GM19023 (cell line): ENCODE results near the gene DBT.
"Not testable (repeated sequence)": the region's sequence is repeated elsewhere in the genome, so short reads cannot be mapped to it uniquely, and the experiment has no call there.

Experiments used
- ATAC-seq: cut with Tn5 transposase; IDR thresholded peaks from one replicate; pipeline ENCODE4 v1.9.1; 2021; ENCODE audit warnings: mild to moderate bottlenecking, moderate library complexity; ENCODE audit not compliant: unreplicated experiment

DBT gene

DNA sequence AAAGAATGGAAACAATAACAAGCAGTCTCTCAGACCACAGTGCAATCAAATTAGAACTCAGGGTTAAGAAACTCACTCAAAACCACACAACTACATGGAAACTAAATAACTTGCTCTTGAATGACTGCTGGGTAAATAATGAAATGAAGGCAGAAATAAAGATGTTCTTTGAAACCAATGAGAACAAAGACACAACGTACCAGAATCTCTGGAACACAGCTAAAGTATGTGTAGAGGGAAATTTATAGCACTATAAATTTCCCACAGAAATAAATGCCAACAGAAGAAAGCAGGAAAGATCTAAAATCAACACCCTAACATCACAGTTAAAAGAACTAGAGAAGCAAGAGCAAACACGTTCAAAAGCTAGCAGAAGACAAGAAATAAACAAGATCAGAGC, 46.9 kb downstream of the DBT start:
- ATAC-seq = not testable (repeated sequence)

DNA sequence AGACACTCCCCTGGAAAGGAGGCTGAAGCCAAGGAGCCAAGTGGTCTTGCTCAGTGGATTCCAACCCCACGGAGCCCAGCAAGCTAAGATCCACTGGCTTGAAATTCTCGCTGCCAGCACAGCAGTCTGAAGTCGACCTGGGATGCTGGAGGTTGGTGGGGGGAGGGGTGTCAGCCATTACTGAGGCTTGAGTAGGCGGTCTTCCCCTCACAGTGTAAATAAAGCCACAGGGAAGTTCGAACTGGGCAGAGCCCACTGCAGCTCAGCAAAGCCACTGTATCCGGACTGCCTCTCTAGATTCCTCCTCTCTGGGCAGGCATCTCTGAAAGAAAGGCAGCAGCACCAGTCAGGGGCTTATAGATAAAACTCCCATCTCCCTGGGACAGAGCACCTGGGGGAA, 49.6 kb downstream of the DBT start:
- ATAC-seq = not testable (repeated sequence)

DNA sequence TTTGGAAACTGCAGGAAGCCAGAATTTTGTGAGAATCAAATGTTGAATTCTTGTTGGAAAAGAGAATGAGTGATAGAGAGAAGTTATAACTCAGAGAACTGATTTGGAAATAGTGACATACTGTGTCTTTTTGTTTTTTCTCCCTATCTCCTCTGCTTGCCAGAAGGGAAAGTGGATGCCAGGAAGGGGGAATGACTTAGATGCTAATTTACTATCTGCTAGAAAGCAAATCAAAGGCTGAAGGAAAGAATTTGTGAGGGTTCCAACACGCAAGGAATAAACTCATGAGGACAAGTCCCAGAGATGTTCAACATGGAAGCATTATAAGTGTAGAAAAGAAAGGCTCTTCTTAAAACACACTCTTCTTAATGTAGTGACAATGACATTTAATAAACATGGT, 51.0 kb downstream of the DBT start:
- no peak for ATAC-seq

DNA sequence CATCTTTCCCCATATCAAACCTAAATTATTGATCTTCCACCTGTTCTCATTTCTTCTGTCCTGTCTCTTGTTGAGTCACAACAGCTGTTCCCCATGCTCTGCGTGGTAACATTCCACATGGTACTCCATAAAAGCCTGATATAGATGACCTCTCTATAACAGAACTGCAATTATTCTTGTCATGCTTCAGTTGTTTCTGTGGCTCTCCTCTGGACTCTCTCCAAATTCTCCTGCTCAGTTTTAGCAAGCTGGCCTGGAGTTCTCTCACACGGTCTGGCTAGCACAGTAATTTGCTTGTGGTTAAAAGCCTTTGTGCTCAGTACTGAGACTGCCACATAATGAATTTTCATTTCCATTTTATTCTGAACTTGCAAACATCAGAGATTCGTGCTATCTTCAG, 61.0 kb downstream of the DBT start:
- peak; percentile 51 for ATAC-seq

DNA sequence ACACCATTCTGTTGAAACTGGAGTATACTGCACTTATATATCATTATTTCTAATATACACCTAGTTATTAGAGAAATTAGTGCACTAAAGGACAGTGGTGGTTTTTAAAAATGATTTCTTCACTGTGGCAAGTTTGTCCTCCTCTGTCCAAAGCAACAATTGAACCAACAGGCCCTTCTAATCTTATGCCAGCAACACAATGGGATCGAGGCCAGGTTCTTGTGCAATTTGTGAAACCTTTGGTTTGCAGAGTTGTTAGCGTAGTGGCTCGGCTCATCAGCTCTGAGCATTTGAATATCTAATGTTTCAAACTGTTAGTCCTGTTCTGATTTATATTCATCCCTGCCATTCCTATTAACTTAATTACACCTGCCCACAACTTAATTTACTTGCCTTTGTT, 61.7 kb downstream of the DBT start:
- ATAC-seq = no peak

DNA sequence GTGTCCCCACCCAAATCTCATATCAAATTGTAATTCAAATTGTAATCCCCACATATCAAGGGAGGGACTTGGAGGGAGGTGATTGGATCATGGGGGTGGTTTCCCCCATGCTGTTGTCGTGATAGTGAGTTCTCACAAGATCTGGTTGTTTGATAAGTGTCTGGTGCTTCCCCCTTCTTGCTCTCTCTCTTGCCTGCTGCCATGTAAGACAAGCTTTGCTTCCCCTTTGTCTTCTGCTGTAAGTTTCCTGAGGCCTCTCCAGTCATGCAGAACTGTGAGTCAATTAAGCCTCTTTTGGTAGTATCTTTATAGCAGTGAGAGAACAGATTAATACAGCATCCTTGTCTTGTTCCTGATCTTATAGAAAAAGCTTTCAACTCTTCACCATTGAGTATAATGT, 65.1 kb downstream of the DBT start:
- no peak for ATAC-seq

DNA sequence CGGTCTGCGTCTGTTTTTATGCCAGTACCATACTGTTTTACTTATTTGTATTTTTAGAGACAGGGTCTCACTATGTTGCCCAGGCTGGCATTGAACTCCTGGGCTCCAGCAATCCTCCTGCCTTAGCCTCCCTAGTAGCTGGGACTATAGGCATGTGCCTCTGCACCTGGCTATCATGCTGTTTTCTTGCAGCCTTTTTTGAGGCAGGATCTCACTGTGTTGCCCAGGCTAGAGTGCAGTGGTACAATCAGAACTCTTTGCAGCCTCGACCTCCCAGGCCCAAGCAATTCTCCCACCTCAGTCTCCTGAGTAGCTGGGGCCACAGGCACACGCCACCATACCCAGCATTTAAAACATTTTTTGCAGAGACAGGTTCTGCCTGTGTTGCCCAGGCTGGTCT, 66.3 kb downstream of the DBT start:
- no peak for ATAC-seq

DNA sequence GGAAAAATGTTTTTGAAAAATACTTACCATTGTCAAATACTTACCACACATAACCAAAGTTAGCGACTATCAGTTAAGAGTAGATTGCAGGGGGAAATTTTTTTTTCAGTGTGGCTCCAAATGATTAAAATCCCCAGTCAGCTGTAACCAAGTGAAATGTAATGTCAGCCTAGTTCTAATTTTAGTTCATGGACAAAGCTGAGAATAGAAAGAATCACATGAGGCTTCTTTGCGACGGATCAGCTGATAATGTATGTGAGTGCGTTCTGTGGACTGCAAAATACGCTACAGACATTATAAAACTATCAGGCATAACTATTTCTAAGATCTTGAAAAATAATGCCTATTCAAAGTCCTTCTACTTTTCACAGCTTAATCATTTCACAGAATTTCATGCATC, 71.5 kb downstream of the DBT start, which contains the start of gene LRRC39:
Gene LRRC39 (minus strand): TSS at position 166 of the 400 bp plus-strand sequence. CDS start 9,740 bp downstream, outside the sequence.
- no peak for ATAC-seq

DNA sequence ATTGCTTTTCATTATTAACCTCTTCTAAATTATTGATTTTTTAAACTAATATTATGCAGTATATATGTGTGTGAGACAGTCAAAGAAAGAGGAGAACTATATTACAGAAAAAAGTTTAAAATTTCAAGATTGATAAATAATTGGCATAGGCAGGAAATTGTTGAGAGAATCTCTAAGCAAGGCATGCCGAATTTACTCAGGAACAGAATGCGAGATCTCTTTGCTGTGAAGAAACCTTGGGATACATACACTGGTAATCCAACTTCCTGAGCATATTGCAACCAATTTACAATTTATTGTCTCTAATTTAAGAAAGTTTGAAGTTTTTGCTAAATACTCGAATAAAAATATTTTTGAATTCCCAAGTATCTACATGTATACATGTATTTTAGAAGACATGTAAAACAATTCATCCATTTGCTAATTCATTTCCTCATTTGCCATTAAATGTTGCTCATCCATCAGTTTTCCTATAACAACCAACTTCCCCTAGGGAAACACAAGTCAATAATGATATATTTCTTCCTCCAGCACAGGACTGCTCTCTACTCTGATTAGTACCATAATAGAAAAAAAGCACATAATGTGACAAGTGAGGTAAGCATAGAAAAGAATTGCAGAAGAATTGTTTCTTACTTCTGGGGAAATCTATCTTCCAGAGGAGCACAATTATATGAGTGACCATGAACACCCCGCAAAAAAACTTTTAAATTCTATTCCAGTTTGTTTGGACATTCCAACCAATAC, 72.2 kb downstream of the DBT start:
- no peak for ATAC-seq

DNA sequence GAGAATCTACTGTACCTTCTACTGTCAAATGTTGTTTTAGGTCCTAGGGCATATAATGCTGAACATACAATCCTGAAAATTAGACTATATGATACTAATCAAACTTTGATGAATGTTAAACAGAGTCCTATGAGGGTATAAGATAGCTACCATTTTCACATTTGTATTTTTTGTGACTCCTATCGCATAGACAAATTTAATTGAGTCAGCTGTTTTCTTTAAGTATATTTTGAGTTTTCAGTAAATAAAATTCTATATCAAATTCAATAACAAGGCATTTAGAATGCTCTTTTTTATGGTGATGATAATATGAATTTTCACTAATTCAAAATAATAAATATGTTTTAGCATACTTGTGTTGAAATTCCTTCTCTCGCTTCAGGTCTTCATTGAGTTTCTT, 81.6 kb downstream of the DBT start:
- no peak for ATAC-seq

DNA sequence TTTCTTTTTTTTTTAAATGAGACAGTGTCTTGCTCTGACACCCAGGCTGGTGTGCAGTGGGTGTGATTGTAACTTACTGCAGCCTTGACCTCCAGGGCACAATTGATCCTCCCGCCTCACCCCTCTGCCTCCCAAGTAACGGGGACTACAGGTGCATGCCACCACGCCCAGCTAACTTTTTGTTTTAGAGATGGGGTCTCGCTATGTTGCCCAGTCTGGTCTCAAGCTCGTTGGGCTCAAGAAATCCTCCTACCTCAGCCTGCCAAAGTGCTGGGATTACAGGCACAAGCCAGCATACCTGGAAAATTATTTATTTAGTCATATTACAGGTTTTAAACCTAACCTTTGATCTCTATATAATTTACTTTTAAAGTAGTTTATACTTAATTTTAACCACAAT, 84.9 kb downstream of the DBT start:
- ATAC-seq = no peak

DNA sequence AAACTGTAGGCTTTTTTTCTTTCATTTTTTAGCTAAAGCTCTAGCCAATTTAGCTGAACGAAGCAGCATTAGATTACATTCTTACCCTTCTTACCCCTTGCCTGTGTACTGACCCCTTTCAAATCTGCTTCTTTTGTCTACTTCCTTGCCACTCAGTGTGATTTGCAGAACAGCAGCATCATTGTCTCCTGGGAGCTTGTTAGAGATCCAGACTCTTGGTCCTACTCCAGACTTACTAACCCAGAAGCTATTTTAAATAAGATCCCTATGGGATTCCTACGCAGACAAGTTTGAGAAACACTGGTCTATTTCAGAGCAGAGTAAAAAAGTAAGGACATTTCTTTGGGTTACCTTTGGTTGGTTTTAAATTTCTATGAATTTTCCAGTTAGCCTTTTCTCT, 85.4 kb downstream of the DBT start:
- ATAC-seq = no peak

DNA sequence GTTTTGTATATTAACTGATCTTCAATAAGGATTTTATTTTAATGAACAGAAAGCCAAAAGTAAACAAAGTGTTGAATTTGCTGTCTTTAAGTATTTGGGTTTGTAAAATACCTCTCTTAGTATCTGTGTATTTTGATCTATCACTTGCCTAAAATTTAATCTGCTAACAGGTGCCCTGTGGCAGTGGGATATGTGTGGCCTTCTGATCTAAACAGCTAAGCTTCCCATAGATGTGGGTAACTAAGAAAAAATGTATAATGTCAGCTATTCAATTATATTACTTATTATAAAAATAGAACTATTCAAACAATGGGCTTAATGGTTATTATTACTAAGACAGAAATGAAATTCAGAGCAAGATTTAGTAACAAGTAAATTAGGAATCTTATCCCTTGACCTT, 86.8 kb downstream of the DBT start:
- ATAC-seq = no peak

DNA sequence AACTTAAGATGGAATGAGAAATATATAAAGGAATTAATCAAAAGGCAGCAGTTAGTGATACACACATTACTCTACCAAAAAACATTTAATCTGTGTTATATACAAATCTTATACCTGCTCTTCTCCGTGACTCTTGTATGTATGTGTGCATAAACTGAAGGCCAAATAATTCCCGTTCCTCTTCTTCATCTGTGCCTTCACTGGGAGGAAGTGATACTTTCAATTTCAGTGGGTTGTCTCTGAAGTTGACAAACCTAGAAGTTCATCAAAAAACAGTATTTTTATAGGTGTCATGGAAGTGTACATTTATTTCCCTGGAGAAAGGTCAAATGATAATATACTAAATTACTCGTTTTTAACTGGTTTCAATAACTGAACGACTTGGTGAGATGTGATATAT, 97.4 kb downstream of the DBT start:
- ATAC-seq = no peak

DNA sequence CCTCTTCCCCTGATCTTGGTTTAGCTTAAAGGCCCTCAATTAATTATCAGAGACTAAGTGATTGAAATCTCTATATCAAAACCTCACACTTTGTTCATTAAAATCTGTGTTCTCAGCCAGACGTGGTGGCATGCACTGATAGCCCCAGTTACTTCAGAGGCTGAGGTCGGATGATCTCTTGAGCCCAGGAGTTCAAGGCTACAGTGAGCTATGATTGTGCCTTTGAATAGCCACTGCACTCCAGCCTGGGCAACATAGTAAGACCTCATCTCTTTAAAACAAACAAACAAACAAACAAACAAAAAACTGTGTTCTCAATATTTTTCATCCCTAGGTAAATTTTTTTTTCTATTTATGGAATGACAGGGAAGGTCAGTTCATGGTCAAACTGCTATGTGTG, 98.0 kb downstream of the DBT start:
- no peak for ATAC-seq

DNA sequence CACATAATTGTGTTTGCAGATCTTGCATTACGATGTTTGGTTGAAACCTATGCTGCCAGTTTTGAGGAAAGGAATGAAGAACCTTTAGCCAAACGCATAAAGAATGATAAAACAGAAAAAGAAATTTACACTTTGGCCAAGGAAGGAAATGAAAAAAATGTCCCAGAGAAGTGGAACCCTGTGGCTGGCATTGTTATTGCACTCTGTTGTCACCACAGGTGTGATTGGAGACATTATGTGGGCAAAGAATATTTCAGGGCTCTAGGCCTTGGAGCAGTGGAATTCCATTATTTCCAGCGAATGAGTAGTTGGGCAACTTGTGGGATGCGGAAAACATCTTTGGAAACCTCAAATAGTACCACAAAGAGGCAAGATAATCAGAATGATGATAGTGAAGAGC, 101.8 kb downstream of the DBT start:
- no peak for ATAC-seq

DNA sequence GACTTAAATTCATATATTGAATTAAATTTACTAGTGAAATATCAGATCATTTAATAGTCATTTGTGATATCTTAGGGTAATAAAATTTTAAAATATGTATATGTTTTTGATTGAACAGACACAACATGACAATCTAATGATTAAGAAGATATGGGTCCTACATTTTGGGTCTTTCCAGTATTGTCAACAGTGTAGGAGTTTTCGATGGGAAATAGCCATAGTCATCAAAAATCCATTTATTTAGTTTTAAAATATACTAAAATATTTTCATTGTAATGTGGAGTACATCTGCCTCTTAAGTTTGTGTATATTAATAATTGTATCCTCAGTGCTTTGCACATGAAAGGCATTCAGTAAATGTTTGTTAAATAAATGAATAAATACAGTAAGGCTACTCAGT, 102.7 kb downstream of the DBT start:
- ATAC-seq = no peak

DNA sequence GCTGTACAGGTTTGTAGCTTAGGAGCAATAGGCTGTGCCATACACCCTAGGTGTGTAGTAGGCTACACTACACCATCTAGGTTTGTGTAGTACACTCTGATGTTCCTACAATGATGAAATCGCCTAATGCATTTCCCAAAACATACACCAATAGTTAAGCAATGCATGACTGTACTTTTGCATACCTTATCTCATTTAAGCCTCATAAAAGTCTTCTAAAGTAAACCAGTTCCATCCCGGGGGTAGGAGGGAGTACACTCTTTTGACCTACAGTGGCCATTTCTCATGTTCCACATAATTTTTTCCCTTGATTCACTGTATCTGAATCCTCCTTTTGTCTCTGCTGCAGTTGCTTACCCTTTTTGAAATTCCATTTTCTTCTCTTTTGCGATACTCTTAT, 104.5 kb downstream of the DBT start:
- no peak for ATAC-seq

DNA sequence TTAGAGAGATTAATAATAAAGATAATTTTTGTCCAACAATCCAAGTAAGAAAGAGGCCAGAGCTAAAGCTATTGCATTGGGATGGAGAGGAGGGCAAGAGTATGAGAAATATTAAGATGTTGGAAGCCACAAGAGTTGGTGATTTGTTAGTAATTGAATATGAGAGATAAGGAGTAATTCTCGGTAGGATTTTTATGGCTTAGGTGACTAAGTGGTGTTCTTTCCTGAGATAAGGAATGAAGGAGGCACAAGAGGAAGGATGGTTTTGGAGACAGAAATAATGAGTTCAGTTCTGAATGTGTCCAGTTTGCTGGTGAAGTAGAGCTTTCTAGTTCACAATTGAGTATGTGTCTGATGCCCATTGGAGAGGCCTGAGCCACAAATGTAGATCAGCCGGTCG, 107.3 kb downstream of the DBT start:
- ATAC-seq = no peak

DNA sequence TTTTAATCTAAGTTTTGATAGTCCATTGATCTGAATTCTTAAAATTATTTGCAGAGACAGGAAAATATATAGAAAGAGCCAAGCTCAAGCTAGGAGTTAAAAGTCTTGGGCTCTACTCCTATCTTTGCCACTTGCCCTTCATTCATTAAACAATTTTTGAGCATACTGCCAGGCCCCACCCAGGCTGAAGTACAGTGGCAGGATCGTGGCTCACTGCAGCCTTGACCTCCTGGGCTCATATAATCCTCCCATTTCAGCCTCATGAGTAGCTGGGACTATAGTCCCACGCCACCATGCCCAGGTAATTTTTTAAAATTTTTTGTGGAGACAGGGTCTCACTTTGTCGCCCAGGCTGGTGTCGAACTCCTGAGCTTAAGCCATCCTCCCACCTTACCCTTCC, 108.4 kb downstream of the DBT start:
- no peak for ATAC-seq

DNA sequence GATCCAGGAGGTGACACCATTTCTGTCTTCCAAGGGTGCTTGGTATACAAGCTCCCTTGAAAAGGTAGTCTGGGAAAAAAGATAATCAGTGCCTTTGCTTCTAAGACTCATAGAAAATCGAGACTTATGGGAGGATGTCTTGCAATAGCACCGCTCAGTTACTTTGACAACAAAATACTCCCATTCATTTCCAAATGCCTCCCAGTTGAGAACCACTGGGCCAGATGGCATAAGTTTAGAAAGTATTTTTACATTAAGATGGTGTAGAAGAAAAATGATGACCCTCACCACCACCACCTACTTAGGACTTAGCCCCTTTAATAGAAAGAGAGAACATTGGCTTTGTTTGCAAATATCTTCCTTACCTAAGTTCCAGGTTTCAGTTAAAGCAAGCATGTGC, 112.0 kb downstream of the DBT start:
- no peak for ATAC-seq
